Thymus (tissue), 11 donors: ENCODE measurements around the gene METTL26. TPM values are rescaled to one million over a fixed set of nuclear protein-coding genes. Genes with fewer than 3 reads are reported as not detected.

Experiments
- DNase-seq, 9 donors: peaks; one replicate each; pipeline ENCODE4 v3.0.0-alpha.2; 2013; ENCODE audit warnings: low spot score in 9 of 9, low read depth in 6 of 9, missing footprints in 1 of 9
- H3K27ac ChIP-seq, 2 donors: one replicate each; pipeline ENCODE4 v1.5.1; 2013; ENCODE audit warnings: control low read depth in 1 of 2, low read depth in 1 of 2, low read length in 1 of 2, mild to moderate bottlenecking in 1 of 2, moderate library complexity in 1 of 2
- H3K27me3 ChIP-seq, 2 donors: one replicate each; pipeline ENCODE4 v1.5.1; 2013; ENCODE audit warnings: low read length in 1 of 2; ENCODE audit not compliant: control insufficient read depth in 2 of 2, insufficient read depth in 1 of 2
- H3K36me3 ChIP-seq, 2 donors: one replicate each; pipeline ENCODE4 v1.5.1; 2013; ENCODE audit warnings: low read length in 1 of 2, mild to moderate bottlenecking in 1 of 2, moderate library complexity in 1 of 2; ENCODE audit not compliant: control insufficient read depth in 2 of 2, insufficient read depth in 2 of 2
- H3K4me1 ChIP-seq, 2 donors: one replicate each; pipeline ENCODE4 v1.5.1; 2013; ENCODE audit warnings: low read length in 2 of 2; ENCODE audit not compliant: control insufficient read depth in 2 of 2, insufficient read depth in 2 of 2
- H3K4me3 ChIP-seq, 2 donors: one replicate each; pipeline ENCODE4 v1.5.1; 2013; ENCODE audit warnings: low read length in 2 of 2, control low read depth in 1 of 2, mild to moderate bottlenecking in 1 of 2
- H3K9me3 ChIP-seq, 2 donors: one replicate each; pipeline ENCODE4 v1.5.1; 2013; ENCODE audit warnings: low read length in 1 of 2, mild to moderate bottlenecking in 1 of 2; ENCODE audit not compliant: control insufficient read depth in 2 of 2, insufficient read depth in 1 of 2
- WGBS: extraction: QIAGEN DNeasy Blood & Tissue Kit; methylation state at CpG from one replicate; pipeline ENCODE4 v1.1.7; 2013; 5-methylcytosine and 5-hydroxymethylcytosine counted together
- polyA plus RNA-seq: library from polyadenylated mRNA; stranded (reverse); fragments of 200-250 nt; gene quantifications from one replicate; pipeline ENCODE4 v1.2.3, GENCODE V29; 2013
- total RNA-seq: library from RNA; stranded (reverse); fragments of 120-200 nt; gene quantifications from one replicate; pipeline ENCODE4 v1.2.4, GENCODE V29; 2013
- donor health status: healthy.

The METTL26 gene
- total and polyA plus RNA-seq, 2 donors = 97.6 to 110 TPM

DNA sequence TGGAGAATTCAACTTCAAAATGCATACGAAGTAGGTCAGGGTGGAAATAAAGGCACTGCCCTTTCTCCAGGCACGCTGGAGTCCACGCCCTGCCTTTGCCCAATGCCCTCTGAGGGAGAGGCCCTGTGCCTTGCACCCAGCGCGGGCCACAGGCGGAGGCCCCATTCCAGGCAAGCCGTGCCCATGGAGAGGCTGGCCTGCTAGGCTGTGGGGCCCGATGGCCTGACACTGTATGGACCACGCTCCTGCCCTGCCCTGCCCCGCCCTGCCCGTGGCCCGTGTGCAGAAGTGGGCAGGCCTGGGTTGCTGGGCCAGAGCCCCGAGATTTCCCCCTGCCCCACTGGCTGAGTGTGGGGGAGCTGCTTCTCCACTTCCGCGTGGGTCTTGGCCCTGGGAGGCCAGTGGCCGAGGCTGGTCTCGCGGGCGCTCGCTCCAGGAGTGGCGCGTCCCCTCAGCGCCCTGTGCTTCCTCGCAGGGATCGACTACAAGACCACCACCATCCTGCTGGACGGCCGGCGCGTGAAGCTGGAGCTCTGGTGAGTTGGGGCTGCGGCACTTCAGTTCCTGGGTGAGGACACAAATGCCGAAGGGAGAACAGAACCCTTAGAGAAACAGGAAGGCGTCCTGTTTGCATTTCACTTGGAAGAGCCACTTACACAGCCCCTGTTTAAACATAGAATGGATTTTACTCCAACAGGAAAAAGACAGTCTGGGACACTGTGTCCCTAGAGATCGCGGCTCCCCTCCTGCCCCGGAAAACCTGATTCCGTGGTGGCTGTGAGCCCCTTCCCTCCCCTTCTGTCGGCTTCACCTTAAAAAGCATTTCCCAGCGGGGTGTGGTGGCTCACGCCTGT, 19.1 kb downstream of the METTL26 start:
- Histone ChIP-seq H3K27me3 (no peaks in the 10 kb centered on the region), H3K9me3 (peaks cover 0 to 2% of the 10 kb centered on the region in 2 donors), H3K27ac (no peak overlapping the region), H3K4me3 (no peak overlapping the region), H3K4me1 (peaks cover 0 to 10% of the 10 kb centered on the region in 2 donors), H3K36me3 (peaks cover 7 to 29% of the 10 kb centered on the region in 2 donors)
- WGBS = 98% methylated on average over 39 of the region's 39 CpGs
- DNase-seq = no peak

- Histone ChIP-seq H3K4me3 (no peak overlapping the region), H3K36me3 (peaks cover 7 to 29% of the 10 kb centered on the region in 2 donors), H3K4me1 (peaks cover 0 to 7% of the 10 kb centered on the region in 2 donors), H3K27me3 (no peaks in the 10 kb centered on the region), H3K27ac (no peak overlapping the region), H3K9me3 (no peaks in the 10 kb centered on the region)
- 96% methylated on average over 13 of the region's 13 CpGs for WGBS
- no peak for DNase-seq
These were observed 21.0 kb downstream of the METTL26 start for GRCh38 chr16:615122-615521.

DNA sequence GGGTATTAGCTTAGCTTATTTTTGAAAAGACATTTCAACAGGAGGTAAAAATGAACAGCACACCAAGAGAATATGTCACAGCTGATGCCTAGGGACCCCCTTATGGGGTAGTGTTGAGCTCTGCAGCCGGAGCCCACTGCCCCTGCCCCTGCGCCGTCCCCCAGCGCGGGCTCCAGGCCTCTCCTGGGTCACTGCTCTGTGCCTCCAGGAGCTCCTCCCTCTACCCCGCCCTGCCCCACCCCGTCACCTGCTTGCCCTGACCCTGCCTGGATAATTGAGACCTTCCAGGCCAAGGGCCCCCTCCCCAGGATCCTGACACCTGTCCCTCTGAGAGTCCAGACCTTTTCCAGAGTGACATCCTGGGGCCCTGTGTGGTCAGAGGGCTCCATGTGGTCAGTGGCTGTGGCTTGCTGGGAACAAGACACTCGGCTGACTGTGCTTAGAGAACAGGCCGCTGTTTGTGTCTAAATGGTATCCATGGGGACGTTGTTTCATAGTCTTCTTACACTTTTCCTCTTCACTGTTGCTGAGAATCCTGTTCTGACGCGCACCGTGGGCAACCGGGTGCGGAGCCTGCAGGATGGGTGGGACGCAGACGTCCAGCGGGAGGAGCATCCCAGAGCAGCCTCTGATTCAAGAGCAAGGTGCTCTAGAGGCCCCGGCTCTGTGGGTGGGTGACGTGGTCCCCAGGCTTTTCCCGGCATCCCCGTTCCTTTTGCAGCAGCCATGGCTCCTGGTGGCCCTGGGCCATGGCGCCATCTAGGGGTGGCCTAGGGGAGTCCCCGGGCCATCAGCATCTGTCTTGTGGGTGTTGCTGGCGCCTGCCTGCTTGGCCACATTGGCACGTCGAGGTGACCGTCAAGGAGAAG, 25.4 kb downstream of the METTL26 start:
- Histone ChIP-seq H3K4me1 (peaks cover 0 to 7% of the 10 kb centered on the region in 2 donors), H3K9me3 (peaks cover 0 to under 1% of the 10 kb centered on the region in 2 donors), H3K4me3 (no peak overlapping the region), H3K27me3 (no peaks in the 10 kb centered on the region), H3K27ac (peak overlapping the region in 1 of 2 donors; percentile 11), H3K36me3 (peaks cover 7 to 13% of the 10 kb centered on the region in 2 donors)
- DNase-seq = peak in 3 of 9 donors; percentile 39 to 63 (median 61)
- 90% methylated on average over 28 of the region's 28 CpGs for WGBS

GRCh38 chr16:609984-610383, 26.1 kb downstream of the METTL26 start:
- no peak overlapping the region for H3K4me3 ChIP-seq
- DNase-seq = no peak
- H3K27ac ChIP-seq = peak overlapping the region in 1 of 2 donors; percentile 11
- no peaks in the 10 kb centered on the region for H3K27me3 ChIP-seq
- H3K9me3 ChIP-seq = peaks cover 0 to 8% of the 10 kb centered on the region in 2 donors
- peaks cover 7 to 13% of the 10 kb centered on the region in 2 donors for H3K36me3 ChIP-seq
- peaks cover 3 to 14% of the 10 kb centered on the region in 2 donors for H3K4me1 ChIP-seq
- WGBS = 96% methylated on average over 14 of the region's 14 CpGs

- WGBS = 97% methylated on average over 13 of the region's 13 CpGs
- no peak overlapping the region for H3K4me3 ChIP-seq
- peaks cover 0 to 11% of the 10 kb centered on the region in 2 donors for H3K9me3 ChIP-seq
- no peak overlapping the region for H3K27ac ChIP-seq
- no peaks in the 10 kb centered on the region for H3K27me3 ChIP-seq
- H3K36me3 ChIP-seq = peaks cover 5 to 7% of the 10 kb centered on the region in 2 donors
- DNase-seq = no peak
- peaks cover 9 to 20% of the 10 kb centered on the region in 2 donors for H3K4me1 ChIP-seq
These were observed 26.8 kb downstream of the METTL26 start for GRCh38 chr16:609316-609715.

GRCh38 chr16:608019-608418, 28.1 kb downstream of the METTL26 start:
- peaks cover 0 to 11% of the 10 kb centered on the region in 2 donors for H3K9me3 ChIP-seq
- no peak for DNase-seq
- H3K4me1 ChIP-seq = peaks cover 18 to 33% of the 10 kb centered on the region in 2 donors
- H3K4me3 ChIP-seq = no peak overlapping the region
- no peaks in the 10 kb centered on the region for H3K27me3 ChIP-seq
- H3K36me3 ChIP-seq = peaks cover 0 to 3% of the 10 kb centered on the region in 2 donors
- no peak overlapping the region for H3K27ac ChIP-seq
- WGBS = 91% methylated on average over 10 of the region's 10 CpGs

DNA sequence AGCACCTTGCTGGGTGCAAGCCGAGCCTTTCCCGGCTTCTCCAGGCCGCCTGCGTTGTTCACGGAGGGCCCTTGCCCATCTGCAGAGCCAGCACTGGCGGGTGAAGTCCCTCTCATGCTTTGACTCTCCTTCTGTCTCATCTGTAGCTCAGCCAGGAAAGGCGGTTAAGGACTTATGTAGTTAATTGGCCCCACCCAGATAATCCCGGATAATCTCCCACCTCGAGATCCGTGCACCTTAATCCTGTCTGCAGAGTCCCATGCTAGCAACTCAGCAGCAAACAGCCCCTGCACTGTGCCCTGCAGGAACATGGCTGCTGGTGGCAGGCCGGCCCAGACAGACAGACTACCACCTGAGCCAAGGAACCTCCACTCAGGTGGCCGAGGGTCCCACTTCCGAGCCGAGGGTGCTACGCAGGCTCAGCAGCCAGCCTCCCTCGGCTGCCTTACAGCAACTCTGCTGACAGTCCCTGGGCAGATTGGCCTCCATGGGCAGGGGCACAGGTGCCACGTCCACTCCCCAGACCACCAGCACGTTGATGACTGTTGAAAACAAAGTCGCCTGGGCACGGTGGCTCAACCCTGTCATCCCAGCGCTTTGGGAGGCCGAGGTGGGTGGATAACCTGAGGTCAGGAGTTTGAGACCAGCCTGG, 29.3 kb downstream of the METTL26 start:
- Histone ChIP-seq H3K36me3 (peaks cover 0 to 3% of the 10 kb centered on the region in 2 donors), H3K9me3 (peaks cover 0 to 11% of the 10 kb centered on the region in 2 donors), H3K27ac (no peak overlapping the region), H3K4me1 (peaks cover 27 to 44% of the 10 kb centered on the region in 2 donors), H3K27me3 (no peaks in the 10 kb centered on the region), H3K4me3 (no peak overlapping the region)
- DNase-seq = no peak
- 97% methylated on average over 22 of the region's 22 CpGs for WGBS

DNA sequence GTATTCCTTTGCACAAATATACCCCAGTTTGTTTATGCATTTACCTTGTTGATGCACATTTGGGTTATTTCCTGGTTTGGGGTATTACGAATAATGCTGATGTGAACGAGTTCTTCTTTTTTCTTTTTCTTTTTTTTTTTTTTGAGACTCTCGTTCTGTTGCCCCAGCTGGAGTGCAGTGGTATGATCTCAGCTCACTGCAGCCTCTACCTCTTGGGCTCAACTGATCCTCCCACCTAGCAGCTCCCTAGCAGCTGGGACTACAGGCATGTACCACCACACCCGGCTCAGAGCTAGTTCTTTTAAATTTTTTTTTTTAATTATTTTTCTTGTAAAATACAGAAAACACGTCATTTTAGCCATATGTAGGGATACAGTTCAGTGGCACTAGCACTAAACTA, 32.2 kb downstream of the METTL26 start:
- peak overlapping the region; percentile 17 to 32 for H3K4me3 ChIP-seq
- WGBS = 20% methylated on average over 5 of the region's 5 CpGs
- no peaks in the 10 kb centered on the region for H3K27me3 ChIP-seq
- DNase-seq = peak in 4 of 9 donors; percentile 42 to 78 (median 46)
- peaks cover 38 to 57% of the 10 kb centered on the region in 2 donors for H3K4me1 ChIP-seq
- H3K9me3 ChIP-seq = peaks cover 0 to 11% of the 10 kb centered on the region in 2 donors
- H3K27ac ChIP-seq = peak overlapping the region; percentile 98 to 99
- H3K36me3 ChIP-seq = peaks cover 7 to 8% of the 10 kb centered on the region in 2 donors
